Astrocyte of the spinal cord (primary cell): ENCODE data around the gene FAM171A1.
A peak's percentile ranks its signal among the peaks of the same experiment; 100 is the strongest.

Experiments used
- DNase-seq: peaks from one replicate; pipeline ENCODE4 v3.0.0; 2011; ENCODE audit warnings: low read depth, low spot score
- H3K4me3 ChIP-seq: 2 replicates; pipeline ENCODE4 v1.5.1; 2011; ENCODE audit warnings: low read depth, mild to moderate bottlenecking, low read length, moderate library complexity
- in situ Hi-C: cut with HindIII; loops from 2 replicates; pipeline ENCODE4 v1.10.0; 2017; ENCODE audit warnings: low sequenced_read_pairs
- TF ChIP-seq, protein P1 (sequence below): IDR thresholded peaks from 2 replicates; pipeline ENCODE4 v1.5.1; 2012; ENCODE audit warnings: low read depth, mild to moderate bottlenecking, low read length, inconsistent platforms

FAM171A1 gene

DNA sequence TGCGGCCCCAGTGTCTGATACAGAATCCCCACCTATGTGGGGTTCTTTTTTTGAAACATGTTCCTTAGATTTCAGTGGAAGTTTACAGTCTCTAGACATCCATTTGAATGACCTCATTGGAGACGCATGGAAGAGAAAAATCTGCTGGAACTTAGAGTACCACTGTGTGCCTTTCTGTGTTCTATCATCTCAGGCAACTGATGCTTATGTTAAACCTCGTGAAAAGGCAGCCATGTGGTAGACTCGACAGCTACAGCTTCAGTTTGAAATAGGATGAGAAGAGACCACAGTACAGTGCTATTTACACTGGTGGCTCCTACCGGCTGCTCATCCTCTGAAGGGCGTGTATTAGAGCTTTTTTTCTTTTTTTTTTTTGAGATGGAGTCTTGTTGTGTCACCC is 74.4 kb downstream of the FAM171A1 start:
- TF ChIP-seq, protein P1, sequence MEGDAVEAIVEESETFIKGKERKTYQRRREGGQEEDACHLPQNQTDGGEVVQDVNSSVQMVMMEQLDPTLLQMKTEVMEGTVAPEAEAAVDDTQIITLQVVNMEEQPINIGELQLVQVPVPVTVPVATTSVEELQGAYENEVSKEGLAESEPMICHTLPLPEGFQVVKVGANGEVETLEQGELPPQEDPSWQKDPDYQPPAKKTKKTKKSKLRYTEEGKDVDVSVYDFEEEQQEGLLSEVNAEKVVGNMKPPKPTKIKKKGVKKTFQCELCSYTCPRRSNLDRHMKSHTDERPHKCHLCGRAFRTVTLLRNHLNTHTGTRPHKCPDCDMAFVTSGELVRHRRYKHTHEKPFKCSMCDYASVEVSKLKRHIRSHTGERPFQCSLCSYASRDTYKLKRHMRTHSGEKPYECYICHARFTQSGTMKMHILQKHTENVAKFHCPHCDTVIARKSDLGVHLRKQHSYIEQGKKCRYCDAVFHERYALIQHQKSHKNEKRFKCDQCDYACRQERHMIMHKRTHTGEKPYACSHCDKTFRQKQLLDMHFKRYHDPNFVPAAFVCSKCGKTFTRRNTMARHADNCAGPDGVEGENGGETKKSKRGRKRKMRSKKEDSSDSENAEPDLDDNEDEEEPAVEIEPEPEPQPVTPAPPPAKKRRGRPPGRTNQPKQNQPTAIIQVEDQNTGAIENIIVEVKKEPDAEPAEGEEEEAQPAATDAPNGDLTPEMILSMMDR: no peak
- DNase-seq: no peak
- no peak overlapping the region for H3K4me3 ChIP-seq
- in situ Hi-C loops: no loop called here

DNA sequence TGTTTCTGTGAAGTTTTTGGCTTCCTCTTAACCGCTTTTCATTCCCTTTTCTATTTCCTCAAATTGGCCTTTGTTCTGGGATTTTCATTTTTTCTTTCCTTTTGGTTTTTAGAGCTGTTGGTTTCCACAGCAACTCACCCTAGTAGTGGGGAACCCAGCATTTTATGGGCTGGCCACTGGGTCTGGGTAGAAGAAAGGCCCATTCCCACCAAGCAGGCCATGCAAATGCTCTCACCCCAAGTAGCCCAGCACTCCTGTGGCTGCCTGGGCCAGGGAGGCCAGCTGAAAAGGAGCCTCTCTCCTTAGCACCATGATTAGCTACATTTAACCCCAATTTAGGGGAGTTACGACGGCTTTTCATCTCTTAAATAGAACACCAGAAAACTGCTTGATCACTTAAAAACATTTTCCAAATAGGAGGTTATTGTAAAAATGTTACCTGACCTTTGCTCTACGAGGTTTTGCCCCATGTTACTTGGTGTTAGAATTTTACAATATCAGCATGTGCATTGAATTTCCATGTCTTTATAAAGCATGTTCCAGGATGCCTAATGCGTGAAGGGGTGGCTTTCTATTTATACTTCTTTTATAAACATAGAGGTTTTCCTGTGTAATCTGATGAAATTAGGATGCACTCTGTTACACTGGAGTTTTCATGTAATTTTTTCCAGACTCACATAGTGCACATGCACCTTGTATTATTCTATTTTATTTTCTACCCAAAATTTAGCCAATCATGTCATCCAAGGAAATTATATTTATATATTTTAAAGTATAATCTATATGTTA is 75.4 kb downstream of the FAM171A1 start:
- in situ Hi-C loops: no loop called here
- TF ChIP-seq, protein P1: no peak
- no peak for DNase-seq

DNA sequence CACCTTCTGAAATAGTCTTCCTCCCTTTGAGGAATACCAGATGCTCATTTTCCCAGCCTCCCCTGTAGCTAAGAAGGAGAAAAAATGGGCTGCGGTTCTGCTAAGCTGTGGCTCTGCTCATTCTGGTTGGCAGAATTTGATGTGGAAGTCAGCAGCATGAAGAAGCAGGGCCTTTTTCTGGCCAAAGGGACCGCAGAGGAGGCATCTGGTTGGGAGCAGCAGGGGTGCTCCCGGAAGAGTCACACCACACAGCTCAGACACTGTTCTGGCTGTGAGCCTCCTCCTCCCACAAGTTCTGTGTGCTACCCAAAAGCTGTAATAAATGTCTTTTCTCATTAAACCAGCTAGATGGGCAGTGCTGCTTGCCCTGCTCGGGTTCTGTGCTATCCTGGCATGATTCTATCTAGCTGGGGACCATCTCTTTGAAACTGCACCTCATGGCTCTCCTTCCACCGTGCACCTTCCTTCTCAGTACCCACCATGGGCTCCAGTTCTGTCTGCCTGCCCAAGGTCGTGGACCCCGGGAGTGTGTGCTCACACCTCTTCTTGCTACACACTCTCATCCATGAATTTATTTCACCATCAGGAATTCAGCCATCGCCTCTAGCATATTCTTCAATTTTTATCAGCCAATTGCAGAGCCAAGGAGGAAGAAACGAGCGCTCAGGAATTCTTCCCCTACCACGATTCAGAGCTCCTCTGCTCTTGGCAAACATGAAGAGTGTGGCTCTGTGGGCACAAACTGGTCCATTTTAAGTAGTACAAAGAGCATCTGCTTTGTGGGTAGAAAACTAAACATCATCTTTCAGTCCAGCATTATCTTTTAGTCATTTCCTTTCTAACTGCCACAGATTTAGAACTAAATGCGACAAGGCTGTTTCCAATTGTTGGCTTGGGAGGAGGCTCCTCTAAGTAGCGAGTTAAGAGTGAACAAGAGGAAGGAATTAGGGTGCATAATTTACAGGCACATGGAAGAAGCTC is 76.9 kb downstream of the FAM171A1 start:
- H3K4me3 ChIP-seq: no peak overlapping the region
- peak; percentile 53 for DNase-seq
- TF ChIP-seq, protein P1: no peak
- in situ Hi-C loops: no loop called here

More for the DNA sequence above, 75.4 kb downstream of the FAM171A1 start:
- H3K4me3 ChIP-seq: no peak overlapping the region

DNA sequence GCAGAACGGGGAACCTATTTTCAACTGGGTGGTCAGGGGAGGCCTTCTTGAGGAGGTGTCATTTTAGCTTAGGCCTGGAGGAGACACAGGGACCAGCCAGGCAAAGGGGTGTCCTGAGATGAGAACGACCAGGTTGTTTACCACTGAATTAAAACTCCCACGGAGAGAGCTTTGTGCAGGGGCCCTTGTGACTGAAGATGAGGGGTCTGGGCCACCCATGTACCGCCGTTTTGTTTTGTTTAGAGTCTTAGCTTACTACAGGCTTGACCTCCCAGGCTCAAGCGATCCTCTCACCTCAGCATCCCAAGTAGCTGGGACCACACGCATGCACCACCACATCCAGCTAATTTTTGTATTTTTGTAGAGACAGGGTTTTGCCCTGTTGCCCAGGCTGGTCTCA is 80.4 kb downstream of the FAM171A1 start:
- DNase-seq: no peak
- TF ChIP-seq, protein P1: no peak
- in situ Hi-C loops: no loop called here
- no peak overlapping the region for H3K4me3 ChIP-seq

DNA sequence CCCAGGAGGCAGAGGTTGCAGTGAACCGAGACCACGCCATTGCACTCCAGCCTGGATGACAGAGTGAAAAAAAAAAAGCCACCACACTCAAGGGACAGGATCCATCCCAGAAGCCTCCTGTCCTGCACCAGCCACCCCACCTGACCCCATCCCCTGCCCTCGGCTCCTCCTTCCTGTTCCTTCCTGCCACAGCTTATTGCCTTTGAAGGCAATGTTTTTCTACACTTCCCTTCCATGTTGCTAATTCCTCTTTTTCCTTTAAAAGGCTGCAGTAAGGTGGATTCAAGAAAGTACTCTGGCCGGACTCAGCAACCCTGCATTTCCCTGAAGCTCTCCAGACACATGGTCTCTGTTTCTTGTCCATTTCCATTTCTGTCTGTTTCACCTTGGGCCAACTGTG is 80.9 kb downstream of the FAM171A1 start:
- no peak for DNase-seq
- in situ Hi-C loops: no loop called here
- no peak overlapping the region for H3K4me3 ChIP-seq
- TF ChIP-seq, protein P1: no peak

DNA sequence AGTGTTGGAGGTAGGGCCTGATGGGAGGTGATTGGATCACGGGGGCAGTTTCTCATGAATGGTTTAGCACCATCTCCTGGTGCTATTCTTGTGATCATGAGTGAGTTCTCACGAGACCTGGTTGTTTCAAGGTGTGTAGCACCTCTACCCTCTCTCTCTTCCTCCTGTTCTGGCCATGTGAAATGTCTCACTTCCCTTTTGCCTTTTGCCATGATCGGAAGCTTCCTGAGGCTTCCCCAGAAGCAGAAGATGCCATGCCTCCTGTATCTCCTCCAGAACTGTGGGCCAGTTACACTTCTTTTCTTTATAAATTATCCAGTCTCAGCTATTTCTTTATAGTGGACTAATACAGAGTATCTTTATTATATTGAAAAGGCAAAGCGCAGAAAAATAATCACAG is 90.1 kb downstream of the FAM171A1 start:
- TF ChIP-seq, protein P1: no peak
- no peak for DNase-seq
- in situ Hi-C loops: no loop called here
- no peak overlapping the region for H3K4me3 ChIP-seq
